HG02981 (cell line): ENCODE measurements around the gene RB1.
"Not testable (repeated sequence)": the region's sequence is repeated elsewhere in the genome, so short reads cannot be mapped to it uniquely, and the experiment has no call there.

Experiments
- ATAC-seq: cut with Tn5 transposase; IDR thresholded peaks from one replicate; pipeline ENCODE4 v1.9.1; 2021; ENCODE audit warnings: mild to moderate bottlenecking, moderate library complexity; ENCODE audit not compliant: unreplicated experiment

RB1 gene

GRCh38 chr13:48404952-48405351 is 101.4 kb downstream of the RB1 start:
- ATAC-seq = no peak

- ATAC-seq = no peak
Measured at GRCh38 chr13:48405875-48406274, 102.3 kb downstream of the RB1 start.

DNA sequence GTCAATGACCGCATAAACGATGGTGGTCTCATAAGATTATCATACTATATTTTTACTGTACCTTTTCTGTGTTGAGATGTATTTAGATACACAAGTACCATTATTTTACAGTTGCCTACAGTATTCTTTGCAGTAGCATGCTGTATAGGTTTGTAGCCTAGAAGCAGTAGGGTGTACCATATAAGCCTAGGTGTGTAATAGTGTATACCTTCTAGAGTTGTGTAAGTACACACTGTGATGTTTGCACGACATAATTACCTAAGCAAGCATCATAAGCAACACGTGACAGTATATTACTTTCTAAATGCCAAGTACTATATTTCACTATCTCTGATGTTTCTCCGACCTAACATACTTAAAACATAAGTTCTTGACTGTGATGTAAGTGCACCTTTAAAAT is 106.6 kb downstream of the RB1 start:
- ATAC-seq = no peak

DNA sequence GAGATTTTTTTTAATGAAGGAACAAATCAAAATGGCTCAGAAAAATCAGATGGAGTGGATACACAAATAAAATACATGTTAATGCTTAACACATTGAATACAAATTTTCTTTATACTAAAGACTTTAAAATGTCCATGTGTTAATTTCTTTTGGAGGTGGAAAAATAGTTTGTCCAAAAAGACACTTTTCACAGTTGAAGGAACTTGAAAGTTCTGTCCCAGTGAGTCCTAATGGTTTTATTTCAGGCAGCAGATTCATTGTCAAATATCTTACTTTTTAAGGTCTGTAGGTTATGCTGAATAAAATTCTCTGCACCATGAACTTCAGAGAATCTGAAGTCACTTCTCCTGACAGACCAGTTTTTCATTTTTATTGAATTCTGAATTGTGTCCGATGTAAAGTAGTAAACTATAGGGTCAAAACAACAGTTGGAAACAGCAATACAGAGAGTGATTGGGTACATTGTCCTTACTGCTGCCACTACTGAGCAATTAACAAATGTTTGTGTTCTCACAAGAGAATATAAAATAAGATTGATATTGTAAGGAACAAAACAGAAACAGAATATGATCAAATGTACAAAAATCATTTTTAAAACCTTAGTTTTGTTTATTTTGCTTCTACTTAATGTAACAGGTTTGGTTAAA is 107.7 kb downstream of the RB1 start:
- ATAC-seq = no peak

DNA sequence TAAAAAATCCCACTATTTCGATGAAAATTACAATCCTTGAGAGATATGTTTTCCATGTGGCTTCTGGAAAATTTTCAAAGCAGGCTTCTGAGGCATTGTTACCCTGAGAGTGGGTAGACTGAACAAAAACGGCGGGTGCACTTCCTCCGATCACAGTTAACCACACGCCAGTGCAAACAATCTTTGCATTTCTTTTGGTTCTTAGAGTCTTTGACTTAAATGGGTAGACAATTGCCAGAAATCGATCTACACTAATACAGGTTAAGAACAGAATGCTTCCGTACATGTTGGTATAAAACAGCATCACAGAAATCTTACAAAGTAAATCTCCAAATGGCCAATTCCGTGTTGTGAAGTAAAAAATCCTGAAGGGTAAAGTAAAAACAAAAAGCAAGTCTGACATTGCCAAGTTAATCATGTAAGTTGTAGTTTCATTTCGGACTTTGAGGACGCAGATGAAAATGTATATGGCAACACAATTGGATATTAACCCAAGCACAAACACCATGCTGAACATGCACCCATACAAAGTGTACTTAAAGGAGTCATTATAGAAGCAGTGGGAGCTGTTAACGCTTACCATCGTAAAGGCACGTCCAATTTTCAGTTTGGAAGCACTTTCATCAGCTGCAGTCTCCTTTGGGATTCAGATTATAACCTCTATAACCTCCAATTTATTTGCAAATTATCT is 108.4 kb downstream of the RB1 start:
- no peak for ATAC-seq

DNA sequence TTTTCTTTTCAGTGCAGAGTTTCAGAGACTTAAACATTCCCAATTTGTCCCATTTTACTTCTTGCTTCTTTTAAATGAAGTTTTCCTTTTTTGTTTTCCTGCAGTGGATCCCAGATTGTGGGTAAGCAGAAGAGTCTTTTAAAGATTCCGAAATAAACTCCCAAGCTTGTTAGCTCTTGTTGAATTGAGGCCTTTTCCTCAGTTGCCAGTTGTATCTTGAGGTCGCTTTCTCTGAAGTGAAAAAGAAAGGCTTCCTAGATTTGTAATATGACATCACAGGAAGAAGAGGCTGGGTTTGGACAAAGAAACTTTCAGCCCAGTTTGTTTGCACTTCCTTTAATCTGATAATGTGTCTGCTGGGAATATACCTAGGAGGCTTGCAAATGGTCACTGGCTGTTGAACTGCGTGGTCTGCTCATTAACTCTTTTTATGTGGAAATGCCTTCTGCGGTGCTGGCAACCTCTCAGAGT is 109.4 kb downstream of the RB1 start, which contains the start of gene LPAR6:
Gene LPAR6 (minus strand): TSS at position 233 of the 471 bp plus-strand sequence. CDS start 690 bp downstream, outside the sequence.
- no peak for ATAC-seq

GRCh38 chr13:48414501-48414900 is 111.0 kb downstream of the RB1 start:
- no peak for ATAC-seq

- no peak for ATAC-seq
Measured at GRCh38 chr13:48415516-48415915, 112.0 kb downstream of the RB1 start.

DNA sequence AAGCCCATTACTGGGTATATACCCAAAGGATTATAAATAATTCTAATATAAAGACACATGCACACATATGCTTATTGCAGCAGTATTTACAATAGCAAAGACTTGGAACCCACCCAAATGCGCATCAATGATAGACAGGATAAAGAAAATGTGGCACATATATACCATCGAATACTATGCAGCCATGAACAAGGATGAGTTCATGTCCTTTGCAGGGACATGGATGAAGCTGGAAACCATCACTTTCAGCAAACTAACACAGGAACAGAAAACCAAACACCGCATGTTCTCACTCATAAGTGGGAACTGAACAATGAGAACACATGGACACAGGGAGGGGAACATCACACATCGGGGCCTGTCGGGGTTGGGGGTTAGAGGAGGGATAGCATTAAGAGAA is 118.5 kb downstream of the RB1 start:
- ATAC-seq = not testable (repeated sequence)

DNA sequence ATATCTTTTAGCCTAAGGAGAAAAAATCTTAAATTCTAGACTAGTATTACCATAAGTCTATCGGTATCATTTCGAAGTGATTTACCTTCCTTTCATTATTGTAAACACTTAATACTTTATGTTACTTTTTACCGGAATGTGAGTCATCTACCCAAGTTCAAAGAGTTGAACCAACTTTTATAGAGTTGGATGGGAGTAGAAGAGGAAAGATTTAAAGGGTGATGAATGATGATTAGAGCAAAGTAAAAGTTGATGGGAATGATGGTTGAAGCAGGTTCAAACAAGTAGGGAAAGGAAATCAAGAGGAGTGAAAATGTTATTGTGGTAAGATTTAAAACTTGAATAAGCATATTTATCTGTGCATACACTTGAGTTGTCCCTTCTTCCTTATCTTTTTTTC is 120.7 kb downstream of the RB1 start:
- ATAC-seq = no peak

- ATAC-seq = no peak
Measured at GRCh38 chr13:48426052-48426451, 122.5 kb downstream of the RB1 start.

DNA sequence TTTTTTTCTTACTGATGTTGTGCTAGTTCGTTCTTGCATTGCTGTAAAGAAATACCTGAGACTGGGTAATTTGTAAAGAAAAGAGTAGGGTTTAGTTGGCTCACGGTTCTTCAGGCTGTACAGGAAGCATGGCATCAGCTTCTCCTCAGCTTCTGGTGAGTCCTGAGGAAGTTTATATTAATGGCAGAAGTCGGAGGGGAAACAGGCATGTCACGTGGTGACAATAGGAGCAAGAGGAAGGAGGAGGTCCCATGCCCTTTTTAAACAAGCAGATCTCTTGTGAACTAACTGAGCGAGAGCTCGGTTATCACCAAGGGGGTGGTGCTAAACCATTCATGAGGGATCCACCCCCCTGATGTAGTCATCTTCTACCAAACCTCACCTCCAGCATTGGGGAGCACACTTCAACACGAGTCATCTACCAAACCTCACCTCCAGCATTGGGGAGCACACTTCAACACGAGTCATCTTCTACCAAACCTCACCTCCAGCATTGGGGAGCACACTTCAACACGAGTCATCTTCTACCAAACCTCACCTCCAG is 123.3 kb downstream of the RB1 start:
- not testable (repeated sequence) for ATAC-seq

DNA sequence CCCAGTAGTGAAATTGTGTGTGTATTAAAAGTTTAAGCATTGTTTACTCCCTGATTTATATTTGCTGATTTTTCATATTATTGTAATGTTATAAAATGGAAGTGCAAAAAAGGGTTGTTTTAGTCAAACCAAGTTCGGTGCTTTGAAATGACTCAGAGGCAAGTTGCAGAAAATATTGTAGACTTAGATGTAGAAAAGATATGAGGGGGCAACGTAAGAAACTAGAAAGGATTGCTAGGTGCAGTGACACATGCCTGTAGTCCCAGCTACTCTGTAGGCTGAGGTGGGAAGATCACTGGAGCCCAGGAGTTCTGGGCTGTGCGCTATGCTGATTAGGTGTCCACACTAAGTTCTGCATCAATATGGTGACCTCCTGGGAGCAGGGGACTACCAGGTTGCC is 125.5 kb downstream of the RB1 start:
- ATAC-seq = no peak

- peak; percentile 46 for ATAC-seq
Measured at GRCh38 chr13:48429886-48430285, 126.3 kb downstream of the RB1 start.

GRCh38 chr13:48431431-48431830 is 127.9 kb downstream of the RB1 start:
- ATAC-seq = no peak

DNA sequence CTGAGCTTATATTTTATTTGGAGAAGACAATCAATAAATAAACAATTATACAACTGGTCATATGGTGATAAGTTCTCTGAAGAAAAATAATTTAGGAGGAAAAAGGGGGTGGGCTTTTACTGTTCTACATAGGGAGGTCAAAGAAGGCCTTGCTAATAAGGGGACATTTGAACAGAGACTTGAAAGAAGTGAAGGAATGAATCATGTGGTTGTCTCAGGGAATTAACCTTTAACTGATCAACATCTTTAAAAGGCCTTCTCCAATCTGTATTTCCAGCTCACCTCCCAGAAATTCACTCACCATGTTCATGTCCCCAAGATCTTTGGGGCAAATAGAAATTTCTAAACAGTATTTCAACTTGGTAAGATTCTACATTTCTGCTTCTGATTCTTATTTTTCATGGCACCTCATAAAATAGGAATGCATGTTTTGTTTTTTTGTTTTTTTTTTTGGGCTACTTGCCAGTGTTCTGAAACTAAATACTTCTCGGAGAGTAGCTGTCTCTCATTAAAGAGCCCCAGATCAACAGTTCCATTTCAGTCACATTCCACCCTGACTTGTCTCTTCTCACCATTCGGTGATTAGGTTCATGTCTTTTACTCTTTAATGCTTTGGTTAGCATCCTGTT is 128.6 kb downstream of the RB1 start:
- ATAC-seq = no peak

GRCh38 chr13:48434200-48434599 is 130.6 kb downstream of the RB1 start:
- no peak for ATAC-seq

GRCh38 chr13:48436661-48437288 is 133.2 kb downstream of the RB1 start:
- no peak for ATAC-seq

GRCh38 chr13:48437371-48437770 is 133.8 kb downstream of the RB1 start:
- ATAC-seq = no peak

DNA sequence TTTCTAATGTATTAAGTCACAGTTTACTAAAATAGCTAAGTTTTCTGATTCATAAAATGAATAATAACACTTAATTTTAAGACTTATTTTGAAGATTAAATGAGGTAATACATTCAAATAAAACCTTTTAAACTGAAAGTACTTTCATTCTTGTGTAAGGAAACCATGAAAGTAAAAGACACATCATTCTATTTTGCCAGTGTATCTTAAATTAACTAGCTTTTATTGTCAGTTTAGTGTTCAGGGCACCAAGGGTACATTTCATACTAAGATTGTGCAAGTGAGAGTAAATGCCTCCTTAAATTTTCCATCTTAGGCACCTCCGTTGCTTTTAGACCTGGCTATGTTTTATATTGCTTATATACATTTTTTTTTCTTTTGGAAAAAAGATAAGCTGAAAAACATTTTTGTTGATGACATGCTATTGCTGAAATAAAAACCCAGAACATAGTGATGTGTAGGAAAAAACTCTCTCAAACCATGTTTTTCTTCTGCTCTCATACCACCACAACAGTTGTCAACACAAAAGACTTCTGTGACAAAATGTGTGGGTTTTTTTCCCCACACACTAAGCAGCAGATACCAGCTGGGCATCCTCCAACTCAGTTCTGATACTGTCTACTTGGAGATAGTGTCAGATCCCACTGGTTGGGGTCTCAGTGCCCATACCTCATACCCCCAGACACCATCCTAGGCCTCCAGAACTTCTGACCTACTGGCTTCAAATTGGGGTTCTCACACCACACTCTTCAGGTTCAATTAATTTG is 140.1 kb downstream of the RB1 start:
- ATAC-seq = no peak

- no peak for ATAC-seq
Measured at GRCh38 chr13:48446464-48446863, 142.9 kb downstream of the RB1 start.
